GM12891 (cell line): Measurements from ENCODE around the gene GPR107.
A peak's percentile ranks its signal among the peaks of the same experiment; 100 is the strongest.

ENCODE experiments used
- DNase-seq: peaks from one replicate; pipeline ENCODE4 v3.0.0; 2011; ENCODE audit warnings: low spot score; ENCODE audit not compliant: insufficient read length
- FAIRE-seq: peaks from 2 replicates; lab custom pipeline; 2011; peaks lifted over from hg19 to GRCh38; lab: Jason Lieb, UNC
- PAX5 ChIP-seq: IDR thresholded peaks from 2 replicates; pipeline ENCODE4 v1.6.1; 2011; ENCODE audit warnings: low read length, moderate library complexity, mild to moderate bottlenecking; ENCODE audit not compliant: insufficient read depth, severe bottlenecking
- POLR2A ChIP-seq: IDR thresholded peaks from 2 replicates; pipeline ENCODE4 v1.6.1; 2011; ENCODE audit warnings: low read depth, low read length, control low read depth
- POLR2AphosphoS5 ChIP-seq: IDR thresholded peaks from 2 replicates; pipeline ENCODE4 v1.6.1; 2011; ENCODE audit warnings: low read depth, low read length, control low read depth
- POU2F2 ChIP-seq: IDR thresholded peaks from 2 replicates; pipeline ENCODE4 v1.6.1; 2011; ENCODE audit warnings: low read depth, mild to moderate bottlenecking, control low read depth, low read length, moderate library complexity
- SPI1 ChIP-seq: IDR thresholded peaks from 2 replicates; pipeline ENCODE4 v1.6.1; 2011; ENCODE audit warnings: low read depth, low read length, control low read depth
- TAF1 ChIP-seq: IDR thresholded peaks from 2 replicates; pipeline ENCODE4 v1.6.1; 2011; ENCODE audit warnings: low read depth, low read length, control low read depth

GPR107 gene

GRCh38 chr9:130126721-130127433 is 73.2 kb downstream of the GPR107 start:
- no peak for FAIRE-seq
- TF ChIP-seq POLR2A (no peak), POU2F2 (no peak), SPI1 (no peak), POLR2AphosphoS5 (no peak), TAF1 (no peak), PAX5 (no peak)
- no peak for DNase-seq

- FAIRE-seq: peak; percentile 64
- TF ChIP-seq POLR2AphosphoS5 (no peak), POU2F2 (no peak), SPI1 (peak; percentile 83), PAX5 (no peak)
- DNase-seq: no peak
Measured at GRCh38 chr9:130128251-130128650, 74.5 kb downstream of the GPR107 start.

- DNase-seq (peak; percentile 43), FAIRE-seq (peak; percentile 87)
- TF ChIP-seq SPI1 (peak; percentile 71), POLR2A (peak; percentile 73), TAF1 (no peak; the same call in 1 of the 2 replicates), POLR2AphosphoS5 (peak; percentile 62), POU2F2 (no peak)
Measured at GRCh38 chr9:130128733-130129431, 75.2 kb downstream of the GPR107 start.

- no peak for FAIRE-seq
- DNase-seq: no peak
- TF ChIP-seq POLR2A: no peak
- TF ChIP-seq PAX5: no peak
- TF ChIP-seq POU2F2: no peak
- TF ChIP-seq TAF1: no peak
- no peak for TF ChIP-seq POLR2AphosphoS5
- no peak for TF ChIP-seq SPI1
Measured at GRCh38 chr9:130129432-130130061, 75.8 kb downstream of the GPR107 start.

- FAIRE-seq (no peak), DNase-seq (no peak)
- TF ChIP-seq TAF1 (no peak), POU2F2 (no peak), POLR2A (no peak), POLR2AphosphoS5 (no peak), PAX5 (no peak), SPI1 (no peak)
Measured at GRCh38 chr9:130132746-130133145, 79.0 kb downstream of the GPR107 start.

- TF ChIP-seq SPI1 (no peak), TAF1 (no peak), POLR2A (no peak), PAX5 (no peak), POU2F2 (no peak), POLR2AphosphoS5 (no peak)
Measured at GRCh38 chr9:130137081-130137640, 83.5 kb downstream of the GPR107 start.

GRCh38 chr9:130137641-130138081 is 84.0 kb downstream of the GPR107 start:
- TF ChIP-seq POU2F2 (no peak), POLR2A (no peak), TAF1 (no peak), SPI1 (no peak), POLR2AphosphoS5 (no peak), PAX5 (no peak)
- FAIRE-seq: no peak
- DNase-seq: no peak

More at GRCh38 chr9:130137081-130137640, 83.5 kb downstream of the GPR107 start:
- DNase-seq (no peak), FAIRE-seq (no peak)

- FAIRE-seq: no peak
- no peak for DNase-seq
- TF ChIP-seq POU2F2: no peak
- no peak for TF ChIP-seq POLR2A
- no peak for TF ChIP-seq PAX5
- no peak for TF ChIP-seq POLR2AphosphoS5
- no peak for TF ChIP-seq SPI1
- no peak for TF ChIP-seq TAF1
Measured at GRCh38 chr9:130138171-130138653, 84.5 kb downstream of the GPR107 start.

- no peak for DNase-seq
- no peak for TF ChIP-seq POU2F2
- TF ChIP-seq POLR2A: no peak
- no peak for TF ChIP-seq SPI1
- no peak for TF ChIP-seq POLR2AphosphoS5
- no peak for TF ChIP-seq TAF1
- TF ChIP-seq PAX5: no peak
- no peak for FAIRE-seq
Measured at GRCh38 chr9:130138791-130139190, 85.1 kb downstream of the GPR107 start.
